SK-N-SH treated with all-trans-retinoic acid at 6 μM for 48 hours (cell line): ENCODE measurements around the gene CLCN3.

ENCODE experiments used
- ESRRG ChIP-seq: fragments of 250-450 bp; sonication (Bioruptor Pico); IDR thresholded peaks from 2 replicates; pipeline ENCODE4 v1.6.1; 2021; ENCODE audit warnings: mild to moderate bottlenecking
- ISL1 ChIP-seq: fragments of 250-450 bp; sonication (Bioruptor Pico); IDR thresholded peaks from 2 replicates; pipeline ENCODE4 v2.1.2; 2022; ENCODE audit warnings: mild to moderate bottlenecking, moderate library complexity
- RARB ChIP-seq: fragments of 250-450 bp; sonication (Bioruptor Pico); IDR thresholded peaks from 2 replicates; pipeline ENCODE4 v1.8.0; 2021; ENCODE audit warnings: mild to moderate bottlenecking, moderate library complexity

DNA sequence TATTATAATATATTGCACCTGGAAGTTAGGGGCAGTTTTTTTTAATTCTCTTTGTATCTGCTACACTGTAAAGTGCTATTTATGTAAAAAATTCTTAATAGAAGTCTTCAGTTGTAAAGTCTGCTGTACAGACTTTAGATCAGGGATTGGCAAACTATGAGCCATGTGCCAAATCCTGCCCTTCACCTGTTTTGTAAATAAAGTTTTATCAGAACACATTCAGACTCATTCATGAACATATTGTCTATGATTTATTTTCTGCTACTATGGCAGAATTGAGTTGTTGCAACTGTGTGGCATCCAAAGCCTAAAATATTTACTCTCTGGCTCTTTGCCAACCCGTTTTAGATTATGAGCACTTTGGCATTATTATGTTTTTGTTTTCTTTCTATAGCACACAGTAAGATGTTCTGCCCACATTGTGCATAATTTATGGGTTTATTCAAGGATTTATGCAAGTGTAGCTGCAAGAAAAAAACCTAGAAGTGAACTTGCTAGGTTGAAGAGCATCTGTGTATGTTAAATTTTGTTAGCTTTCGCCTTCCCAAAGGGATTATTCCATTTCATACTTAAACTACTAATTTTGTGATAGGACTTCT, 56.9 kb downstream of the CLCN3 start:
- no peak for TF ChIP-seq RARB (CRISPR knock-in tag)
- TF ChIP-seq ISL1 (CRISPR knock-in tag) = no peak
- TF ChIP-seq ESRRG (CRISPR knock-in tag) = no peak
